WI38 (cell line): Measurements from ENCODE around the gene PPM1E.
"Not testable (repeated sequence)": the region's sequence is repeated elsewhere in the genome, so short reads cannot be mapped to it uniquely, and the experiment has no call there.

Source experiments
- H3K4me3 ChIP-seq: 2 replicates; pipeline ENCODE4 v1.5.1; 2011; ENCODE audit warnings: low read depth, mild to moderate bottlenecking, control low read depth, low read length
- TF ChIP-seq, protein P1 (sequence below): IDR thresholded peaks from 2 replicates; pipeline ENCODE4 v1.5.1; 2012; ENCODE audit warnings: low read depth, mild to moderate bottlenecking, control low read depth, low read length

PPM1E gene

DNA sequence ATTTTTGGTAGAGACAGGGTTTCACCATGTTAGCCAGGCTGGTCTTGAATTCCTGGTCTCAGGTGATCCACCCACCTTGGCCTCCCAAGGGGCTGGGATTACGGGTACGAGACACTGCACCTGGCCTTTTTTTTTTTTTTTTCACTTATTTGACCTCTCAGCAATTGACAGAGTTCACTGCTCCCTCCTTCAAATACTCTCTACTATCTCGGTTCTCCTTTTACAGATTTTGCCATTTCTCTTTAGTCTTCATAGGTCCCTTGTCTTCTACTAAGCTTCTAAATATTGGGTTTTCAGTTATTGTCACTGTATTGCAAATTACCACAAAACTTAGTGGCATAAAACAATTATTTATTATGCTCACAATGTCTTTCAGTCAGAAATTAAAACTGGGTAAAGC is 191.8 kb downstream of the PPM1E start:
- TF ChIP-seq, protein P1, sequence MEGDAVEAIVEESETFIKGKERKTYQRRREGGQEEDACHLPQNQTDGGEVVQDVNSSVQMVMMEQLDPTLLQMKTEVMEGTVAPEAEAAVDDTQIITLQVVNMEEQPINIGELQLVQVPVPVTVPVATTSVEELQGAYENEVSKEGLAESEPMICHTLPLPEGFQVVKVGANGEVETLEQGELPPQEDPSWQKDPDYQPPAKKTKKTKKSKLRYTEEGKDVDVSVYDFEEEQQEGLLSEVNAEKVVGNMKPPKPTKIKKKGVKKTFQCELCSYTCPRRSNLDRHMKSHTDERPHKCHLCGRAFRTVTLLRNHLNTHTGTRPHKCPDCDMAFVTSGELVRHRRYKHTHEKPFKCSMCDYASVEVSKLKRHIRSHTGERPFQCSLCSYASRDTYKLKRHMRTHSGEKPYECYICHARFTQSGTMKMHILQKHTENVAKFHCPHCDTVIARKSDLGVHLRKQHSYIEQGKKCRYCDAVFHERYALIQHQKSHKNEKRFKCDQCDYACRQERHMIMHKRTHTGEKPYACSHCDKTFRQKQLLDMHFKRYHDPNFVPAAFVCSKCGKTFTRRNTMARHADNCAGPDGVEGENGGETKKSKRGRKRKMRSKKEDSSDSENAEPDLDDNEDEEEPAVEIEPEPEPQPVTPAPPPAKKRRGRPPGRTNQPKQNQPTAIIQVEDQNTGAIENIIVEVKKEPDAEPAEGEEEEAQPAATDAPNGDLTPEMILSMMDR = no peak
- no peak overlapping the region for H3K4me3 ChIP-seq

DNA sequence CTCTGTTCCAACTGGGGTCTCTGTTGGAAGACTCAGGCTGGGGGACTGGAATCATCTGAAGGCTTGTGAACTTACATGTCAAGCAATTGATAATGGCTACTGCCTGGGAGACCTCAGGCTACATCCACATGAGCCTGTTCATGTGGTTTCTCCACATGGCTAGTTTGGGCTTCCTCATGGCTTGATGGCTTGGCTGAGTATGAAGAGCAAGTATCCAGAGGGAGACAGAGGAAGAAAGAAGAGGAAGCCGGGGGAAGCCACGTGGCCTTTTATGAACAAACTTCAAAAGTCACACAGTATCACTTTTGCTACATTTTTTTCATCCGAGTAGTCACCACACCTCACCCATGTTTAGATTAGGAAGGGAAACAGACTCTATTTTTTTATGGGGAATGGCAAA is 192.2 kb downstream of the PPM1E start:
- TF ChIP-seq, protein P1 = no peak
- no peak overlapping the region for H3K4me3 ChIP-seq

DNA sequence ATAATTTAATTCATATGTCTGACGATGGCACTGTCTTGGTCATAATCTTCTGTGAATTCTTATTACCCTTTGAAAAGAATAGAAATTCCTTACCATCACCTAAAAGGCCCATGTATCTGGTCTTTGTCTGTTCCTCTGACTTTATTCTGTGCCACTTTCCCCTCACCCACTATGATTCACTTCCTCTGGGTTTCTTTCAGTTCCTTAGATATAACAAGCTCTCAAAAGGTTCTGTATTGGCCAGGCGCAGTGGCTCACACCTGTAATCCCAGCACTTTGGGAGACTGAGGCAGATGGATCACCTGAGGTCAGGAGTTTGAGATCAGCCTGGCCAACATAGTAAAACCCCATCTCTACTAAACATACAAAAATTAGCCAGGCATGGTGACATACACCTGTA is 198.7 kb downstream of the PPM1E start:
- H3K4me3 ChIP-seq = not testable (repeated sequence)

DNA sequence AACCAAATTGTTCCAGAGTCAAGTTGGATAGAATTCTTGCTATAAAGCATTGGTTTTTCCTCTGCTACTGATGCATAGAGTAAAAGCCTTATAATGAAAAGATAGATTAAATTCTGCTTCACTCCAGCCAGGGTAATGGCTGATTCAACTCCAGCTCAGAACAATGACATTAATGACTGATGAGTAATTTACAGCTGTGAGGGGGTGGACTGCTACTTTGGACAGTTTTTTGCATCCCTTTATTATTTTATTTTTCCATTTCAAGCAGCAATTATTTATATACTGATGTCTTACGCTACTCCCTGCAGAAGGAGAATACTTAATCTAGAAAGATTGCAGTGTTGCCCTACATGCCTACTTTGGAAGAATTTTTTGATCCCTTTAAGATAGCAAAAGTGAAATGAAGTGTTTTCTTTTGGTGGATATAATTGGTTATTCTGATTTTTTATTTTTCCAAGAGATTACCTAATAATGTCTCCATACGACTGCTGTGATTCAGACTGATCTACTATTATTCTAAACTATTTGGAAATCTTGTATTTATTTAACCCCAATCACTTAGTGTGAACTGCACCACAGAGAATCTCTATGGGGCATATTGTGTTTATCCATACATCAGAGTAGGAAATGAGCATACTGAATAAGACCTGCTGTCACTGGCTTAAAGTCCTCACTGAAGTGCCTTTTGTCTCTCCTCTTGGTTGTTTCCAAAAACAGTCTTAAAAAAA is 201.5 kb downstream of the PPM1E start:
- TF ChIP-seq, protein P1 = no peak
- no peak overlapping the region for H3K4me3 ChIP-seq

DNA sequence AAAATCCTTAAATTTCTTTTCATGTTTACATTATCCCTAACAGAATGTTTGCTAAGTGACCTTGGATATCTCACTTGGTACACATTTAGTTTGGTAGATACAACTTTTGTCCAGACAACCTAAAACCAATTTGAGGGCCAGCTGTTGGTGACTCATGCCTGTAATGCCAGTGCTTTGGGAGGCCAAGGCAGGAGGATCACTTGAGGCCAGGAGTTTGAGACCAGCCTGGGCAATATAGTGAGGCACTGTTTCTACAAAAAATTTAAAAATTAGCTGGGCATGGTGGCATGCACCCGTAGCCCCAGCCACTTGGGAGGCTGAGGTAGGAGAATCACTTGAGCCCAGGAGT is 202.0 kb downstream of the PPM1E start:
- not testable (repeated sequence) for H3K4me3 ChIP-seq

DNA sequence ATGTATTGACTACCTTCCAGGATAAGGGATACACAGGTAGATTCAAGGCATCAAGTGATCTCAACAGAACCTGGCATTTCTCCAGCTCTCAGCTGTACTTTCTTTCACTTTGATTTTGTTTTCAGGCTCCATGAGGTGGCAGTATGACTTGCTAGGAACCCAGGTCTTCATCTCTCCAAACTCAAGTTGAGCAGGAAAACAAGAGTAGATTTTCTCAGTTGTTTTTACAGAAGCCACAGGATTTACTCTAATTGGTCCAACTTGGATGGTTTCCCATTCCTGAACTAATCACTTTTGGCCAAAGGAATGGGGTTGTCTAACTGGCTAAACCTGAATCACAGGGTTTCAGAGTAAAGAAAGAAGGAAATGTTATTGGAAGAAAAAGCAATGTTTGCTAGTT is 204.4 kb downstream of the PPM1E start:
- H3K4me3 ChIP-seq = no peak overlapping the region
- TF ChIP-seq, protein P1 = no peak

DNA sequence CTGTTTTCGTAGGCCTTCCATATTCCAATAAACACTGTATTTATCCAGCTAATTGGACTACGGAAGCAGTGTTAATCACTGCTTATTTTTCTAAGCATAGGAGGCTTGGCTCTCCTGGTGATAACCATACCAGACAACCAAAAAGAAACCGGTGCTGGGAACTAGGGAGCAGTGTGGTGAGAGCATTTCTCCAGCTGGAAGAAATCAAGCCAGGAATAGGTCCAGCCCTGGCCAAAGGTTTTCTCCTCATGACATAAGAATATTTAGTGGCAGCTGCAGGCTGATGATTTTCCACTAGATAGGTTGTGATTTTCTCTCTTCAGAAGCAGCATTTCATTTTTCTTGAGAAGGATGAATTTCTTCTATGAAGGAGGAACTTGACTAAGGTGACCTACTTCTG is 209.6 kb downstream of the PPM1E start:
- no peak overlapping the region for H3K4me3 ChIP-seq
- TF ChIP-seq, protein P1 = no peak

DNA sequence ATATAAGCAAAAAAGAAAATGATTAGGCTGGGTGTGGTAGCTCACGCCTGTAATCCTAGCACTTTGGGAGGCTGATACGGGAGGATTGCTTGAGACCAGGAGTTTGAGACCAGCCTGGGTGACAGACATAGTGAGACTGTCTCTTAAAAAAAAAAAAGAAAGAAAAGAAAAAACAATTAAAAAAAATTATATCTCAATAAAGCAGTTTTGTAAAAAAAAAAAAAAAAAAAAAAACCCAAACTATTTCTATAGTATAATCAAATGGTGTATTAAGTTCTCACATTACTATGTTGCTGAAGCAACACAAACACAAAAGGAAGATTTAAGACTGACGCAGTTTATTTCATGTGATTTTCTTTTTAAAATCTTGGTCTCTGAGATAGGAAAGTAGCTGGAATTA is 210.6 kb downstream of the PPM1E start:
- H3K4me3 ChIP-seq = no peak overlapping the region
- TF ChIP-seq, protein P1 = no peak
